Fibroblast of lung (primary cell): ENCODE results near the gene TNFRSF21. TPM values are rescaled to one million over a fixed set of nuclear protein-coding genes. Genes with fewer than 3 reads are reported as not detected.
A peak's percentile ranks its signal among the peaks of the same experiment; 100 is the strongest.
"Not testable (repeated sequence)": the region's sequence is repeated elsewhere in the genome, so short reads cannot be mapped to it uniquely, and the experiment has no call there.

Experiments
- DNase-seq, 2 donors: peaks; one replicate each; pipeline versions ENCODE4 v3.0.0 to v3.0.0-alpha.2; 2010; ENCODE audit warnings: low read depth in 2 of 2
- H2AFZ ChIP-seq: 2 replicates; pipeline ENCODE4 v1.5.1; 2012; ENCODE audit warnings: low read length, control low read depth, inconsistent platforms
- H3K27ac ChIP-seq: 2 replicates; pipeline ENCODE4 v1.5.1; 2011; ENCODE audit warnings: low read length, control low read depth; ENCODE audit not compliant: insufficient read depth
- H3K27me3 ChIP-seq: 2 replicates; pipeline ENCODE4 v1.5.1; 2011; ENCODE audit warnings: mild to moderate bottlenecking, low read length; ENCODE audit not compliant: control insufficient read depth, insufficient read depth
- H3K36me3 ChIP-seq: 2 replicates; pipeline ENCODE4 v1.5.1; 2011; ENCODE audit warnings: low read length; ENCODE audit not compliant: control insufficient read depth, insufficient read depth
- H3K4me1 ChIP-seq: 2 replicates; pipeline ENCODE4 v1.5.1; 2011; ENCODE audit warnings: low read length; ENCODE audit not compliant: control insufficient read depth, insufficient read depth; ENCODE audit errors: extremely low read depth
- H3K4me2 ChIP-seq: 2 replicates; pipeline ENCODE4 v1.5.1; 2011; ENCODE audit warnings: low read length, control low read depth; ENCODE audit not compliant: insufficient read depth; ENCODE audit errors: extremely low read depth
- H3K4me3 ChIP-seq, 4 experiments: fragments of 200-600 bp in 1 of 4; sonication (generic) in 1 of 4; replicated peaks in 1 of 4; 2 replicates each; pipeline ENCODE4 v1.5.1; 2011 to 2016; ENCODE audit warnings: low read length in 4 of 4, low read depth in 3 of 4, mild to moderate bottlenecking in 3 of 4, control low read depth in 2 of 4, inconsistent platforms in 1 of 4, mixed read lengths in 1 of 4; ENCODE audit not compliant: insufficient read depth in 1 of 4; ENCODE audit errors: control extremely low read depth in 1 of 4
- H3K79me2 ChIP-seq: 2 replicates; pipeline ENCODE4 v1.5.1; 2012; ENCODE audit warnings: mild to moderate bottlenecking, low read length, inconsistent platforms; ENCODE audit not compliant: control insufficient read depth, insufficient read depth
- H3K9ac ChIP-seq: 2 replicates; pipeline ENCODE4 v1.5.1; 2011; ENCODE audit warnings: mild to moderate bottlenecking, low read length, control low read depth; ENCODE audit not compliant: insufficient read depth
- H3K9me3 ChIP-seq: 2 replicates; pipeline ENCODE4 v1.5.1; 2012; ENCODE audit warnings: low read depth, low read length; ENCODE audit not compliant: control insufficient read depth, insufficient read depth
- H4K20me1 ChIP-seq: 2 replicates; pipeline ENCODE4 v1.5.1; 2011; ENCODE audit warnings: low read length; ENCODE audit not compliant: control insufficient read depth, insufficient read depth; ENCODE audit errors: extremely low read depth
- CTCF ChIP-seq, 2 donors: IDR thresholded peaks in 1 of 2; conservative IDR thresholded peaks in 1 of 2; 1 replicate in 1 of 2; 2 replicates in 1 of 2; pipeline ENCODE4 v1.5.1; 2011 to 2012; ENCODE audit warnings: low read length in 2 of 2, control low read depth in 1 of 2, inconsistent platforms in 1 of 2, low read depth in 1 of 2, mild to moderate bottlenecking in 1 of 2
- EZH2 ChIP-seq: IDR thresholded peaks from 2 replicates; pipeline ENCODE4 v1.5.1; 2012; ENCODE audit warnings: low read length, control low read depth, mild to moderate bottlenecking; ENCODE audit errors: missing control alignments
- polyA plus RNA-seq, 2 donors: library from polyadenylated mRNA; depleted of rRNA in 1 of 2; stranded (reverse) in 1 of 2; unstranded in 1 of 2; fragments of >200 nt; gene quantifications; 2 replicates each; pipeline ENCODE4 v1.2.1, GENCODE V29; 2011 to 2012; ENCODE audit warnings: missing spikeins in 1 of 2
- total RNA-seq: library from RNA; depleted of rRNA; stranded (reverse); fragments of >200 nt; gene quantifications from 2 replicates; pipeline ENCODE4 v1.2.1, GENCODE V29; 2014

The TNFRSF21 gene
- total and polyA plus RNA-seq, 2 donors (not counting 1 experiment from before 2014, with no cell fraction given): 4.8 to 8.9 TPM

GRCh38 chr6:47318236-47318989 is 8.7 kb upstream of the TNFRSF21 start:
- Histone ChIP-seq H3K27ac (no peak overlapping the region), H3K4me1 (no peaks in the 10 kb centered on the region), H3K27me3 (no peaks in the 10 kb centered on the region), H2AFZ (no peak overlapping the region), H3K79me2 (no peaks in the 10 kb centered on the region), H3K36me3 (no peaks in the 10 kb centered on the region), H4K20me1 (no peaks in the 10 kb centered on the region), H3K9ac (no peak overlapping the region), H3K4me2 (no peak overlapping the region), H3K4me3 (no peak overlapping the region), H3K9me3 (no peaks in the 10 kb centered on the region)
- no peak for DNase-seq
- TF ChIP-seq CTCF (conservative IDR thresholded peaks at IDR 0.05 in 1 of 2, IDR thresholded peaks at IDR 0.05 in 1 of 2; ENCODE audit: low read depth in 1 of 2, low read length in 2 of 2): no peak
- no peak for TF ChIP-seq EZH2

GRCh38 chr6:47315181-47315580 is 5.5 kb upstream of the TNFRSF21 start:
- H3K4me1 ChIP-seq, H3K4me2 ChIP-seq, H3K4me3 ChIP-seq, H3K27ac ChIP-seq, DNase-seq, H3K27me3 ChIP-seq, H2AFZ ChIP-seq, H3K9ac ChIP-seq, H3K79me2 ChIP-seq, H3K36me3 ChIP-seq, H4K20me1 ChIP-seq, H3K9me3 ChIP-seq: not testable (repeated sequence)

- Histone ChIP-seq H3K27me3 (peaks cover 2% of the 10 kb centered on the region), H3K9ac (no peak overlapping the region), H3K4me2 (no peak overlapping the region), H3K27ac (no peak overlapping the region), H3K4me3 (peak overlapping the region in 2 of 4 experiments; percentile 77 to 81), H4K20me1 (no peaks in the 10 kb centered on the region), H3K36me3 (no peaks in the 10 kb centered on the region), H2AFZ (no peak overlapping the region), H3K9me3 (no peaks in the 10 kb centered on the region), H3K4me1 (no peaks in the 10 kb centered on the region), H3K79me2 (no peaks in the 10 kb centered on the region)
- TF ChIP-seq EZH2: no peak
- no peak for TF ChIP-seq CTCF (conservative IDR thresholded peaks at IDR 0.05 in 1 of 2, IDR thresholded peaks at IDR 0.05 in 1 of 2; ENCODE audit: low read depth in 1 of 2, low read length in 2 of 2)
- no peak for DNase-seq
Measured at GRCh38 chr6:47310131-47310480, 401 bp upstream of the TNFRSF21 start.
